GM06990 (cell line): ENCODE results near the gene MARS2.
"Not testable (repeated sequence)": the region's sequence is repeated elsewhere in the genome, so short reads cannot be mapped to it uniquely, and the experiment has no call there.

Experiments
- DNase-seq: peaks from one replicate; pipeline ENCODE4 v3.0.0-alpha.2; 2011; ENCODE audit not compliant: insufficient read length; ENCODE audit errors: extremely low read depth
- H3K27me3 ChIP-seq: replicated peaks from 2 replicates; pipeline ENCODE4 v1.6.0; 2011; ENCODE audit warnings: low read length; ENCODE audit not compliant: control insufficient read depth, insufficient read depth
- H3K36me3 ChIP-seq: 2 replicates; pipeline ENCODE4 v1.5.1; 2011; ENCODE audit warnings: low read length; ENCODE audit not compliant: control insufficient read depth, insufficient read depth
- H3K4me3 ChIP-seq: replicated peaks from 2 replicates; pipeline ENCODE4 v1.5.1; 2011; ENCODE audit warnings: low read depth, mild to moderate bottlenecking, control low read depth, low read length
- TF ChIP-seq, protein P1 (sequence below): IDR thresholded peaks from 2 replicates; pipeline ENCODE4 v1.5.1; 2011; ENCODE audit warnings: low read length, control low read depth, mild to moderate bottlenecking, inconsistent platforms; ENCODE audit not compliant: insufficient read depth, poor library complexity, severe bottlenecking

MARS2 gene

DNA sequence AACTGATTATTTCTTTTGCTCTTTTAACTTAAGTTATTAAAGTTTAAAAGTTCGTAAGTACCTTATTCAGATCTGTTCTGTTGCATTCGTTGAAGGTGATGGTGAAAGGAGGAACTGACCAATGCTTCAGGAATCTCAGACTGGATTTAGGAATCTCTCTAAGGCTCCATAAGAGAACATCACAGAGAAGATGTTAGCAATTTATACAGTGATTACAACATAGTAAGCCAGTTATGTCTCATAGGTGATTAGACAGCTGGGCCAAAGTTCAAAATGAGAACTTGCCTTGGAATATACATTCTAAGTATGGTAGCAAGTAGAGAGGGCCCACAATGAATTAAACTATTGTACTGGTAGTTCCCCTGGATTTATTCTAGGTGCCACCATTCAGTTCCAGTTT, 3.2 kb downstream of the MARS2 start:
- TF ChIP-seq, protein P1, sequence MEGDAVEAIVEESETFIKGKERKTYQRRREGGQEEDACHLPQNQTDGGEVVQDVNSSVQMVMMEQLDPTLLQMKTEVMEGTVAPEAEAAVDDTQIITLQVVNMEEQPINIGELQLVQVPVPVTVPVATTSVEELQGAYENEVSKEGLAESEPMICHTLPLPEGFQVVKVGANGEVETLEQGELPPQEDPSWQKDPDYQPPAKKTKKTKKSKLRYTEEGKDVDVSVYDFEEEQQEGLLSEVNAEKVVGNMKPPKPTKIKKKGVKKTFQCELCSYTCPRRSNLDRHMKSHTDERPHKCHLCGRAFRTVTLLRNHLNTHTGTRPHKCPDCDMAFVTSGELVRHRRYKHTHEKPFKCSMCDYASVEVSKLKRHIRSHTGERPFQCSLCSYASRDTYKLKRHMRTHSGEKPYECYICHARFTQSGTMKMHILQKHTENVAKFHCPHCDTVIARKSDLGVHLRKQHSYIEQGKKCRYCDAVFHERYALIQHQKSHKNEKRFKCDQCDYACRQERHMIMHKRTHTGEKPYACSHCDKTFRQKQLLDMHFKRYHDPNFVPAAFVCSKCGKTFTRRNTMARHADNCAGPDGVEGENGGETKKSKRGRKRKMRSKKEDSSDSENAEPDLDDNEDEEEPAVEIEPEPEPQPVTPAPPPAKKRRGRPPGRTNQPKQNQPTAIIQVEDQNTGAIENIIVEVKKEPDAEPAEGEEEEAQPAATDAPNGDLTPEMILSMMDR, result no peak
- peak overlapping the region; percentile 42 for H3K4me3 ChIP-seq
- no peaks in the 10 kb centered on the region for H3K27me3 ChIP-seq
- no peak for DNase-seq
- no peaks in the 10 kb centered on the region; the same call in 1 of the 2 replicates for H3K36me3 ChIP-seq

DNA sequence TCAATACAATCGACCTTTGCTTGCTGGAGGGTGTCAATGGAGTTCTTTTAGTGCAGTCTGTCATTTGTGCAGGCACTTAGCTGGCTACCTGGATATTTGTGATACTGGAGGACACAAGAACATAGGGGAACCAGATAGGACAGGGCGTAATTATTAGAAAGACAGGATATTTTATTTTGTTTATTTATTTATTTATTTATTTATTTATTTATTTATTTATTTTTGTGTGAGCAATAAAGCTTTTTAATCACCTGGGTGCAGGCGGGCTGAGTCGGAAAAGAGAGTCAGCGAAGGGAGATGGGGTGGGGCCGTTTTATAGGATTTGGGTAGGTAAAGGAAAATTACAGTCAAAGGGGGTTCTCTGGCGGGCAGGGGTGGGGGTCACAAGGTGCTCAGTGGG, 4.0 kb downstream of the MARS2 start:
- DNase-seq, H3K4me3 ChIP-seq, H3K36me3 ChIP-seq, H3K27me3 ChIP-seq: not testable (repeated sequence)

DNA sequence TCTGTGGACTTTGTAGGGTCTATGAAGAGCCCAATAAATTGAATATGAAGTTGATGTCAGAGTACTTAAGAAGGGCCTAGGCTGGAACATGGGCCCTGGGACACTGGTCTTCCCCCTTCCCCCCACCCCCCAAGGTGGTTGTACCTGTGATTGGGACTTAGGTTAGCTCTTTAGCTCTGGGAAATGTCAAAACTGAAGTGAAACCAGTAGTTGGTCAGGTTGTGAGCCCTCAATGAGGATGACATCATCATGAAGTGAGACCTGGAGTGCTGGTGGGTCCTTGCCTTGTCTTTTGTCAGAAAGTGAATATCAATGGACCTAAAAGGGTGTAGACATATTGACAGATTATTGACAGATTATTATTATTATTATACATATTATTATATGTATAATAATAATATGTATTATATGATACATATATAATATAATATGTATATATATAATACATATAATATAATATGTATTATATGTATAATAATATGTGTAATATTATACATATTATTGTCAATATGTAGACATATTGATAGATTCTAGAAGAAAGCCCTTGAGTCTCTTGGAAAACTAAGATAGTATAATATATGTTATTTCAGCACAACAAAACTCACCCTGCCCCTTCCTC, 5.4 kb downstream of the MARS2 start:
- no peaks in the 10 kb centered on the region; the same call in 1 of the 2 replicates for H3K36me3 ChIP-seq
- no peak overlapping the region for H3K4me3 ChIP-seq
- peak; percentile 56 for DNase-seq
- H3K27me3 ChIP-seq, result no peaks in the 10 kb centered on the region
- TF ChIP-seq, protein P1, result no peak

DNA sequence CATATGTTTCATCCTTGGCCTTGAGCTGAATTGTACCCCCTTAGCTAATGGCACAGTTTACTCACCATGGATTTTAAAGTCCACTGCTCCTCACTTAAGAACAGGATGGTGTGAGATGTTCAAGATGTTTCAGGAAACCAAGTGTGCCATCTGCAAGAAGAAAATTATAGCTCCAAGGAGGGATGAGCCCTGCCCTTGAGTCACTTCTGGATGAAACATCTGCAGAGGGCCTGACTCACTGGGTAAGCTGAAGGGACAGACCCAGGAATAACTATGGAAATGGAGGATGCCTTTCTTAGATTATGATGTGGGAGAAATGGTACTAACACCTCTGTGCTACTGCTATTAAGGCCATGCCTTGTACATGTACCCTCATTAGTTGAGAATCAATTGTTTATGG, 6.4 kb downstream of the MARS2 start:
- no peaks in the 10 kb centered on the region; the same call in 1 of the 2 replicates for H3K36me3 ChIP-seq
- no peak for DNase-seq
- no peak overlapping the region for H3K4me3 ChIP-seq
- no peaks in the 10 kb centered on the region for H3K27me3 ChIP-seq
- TF ChIP-seq, protein P1, result no peak

DNA sequence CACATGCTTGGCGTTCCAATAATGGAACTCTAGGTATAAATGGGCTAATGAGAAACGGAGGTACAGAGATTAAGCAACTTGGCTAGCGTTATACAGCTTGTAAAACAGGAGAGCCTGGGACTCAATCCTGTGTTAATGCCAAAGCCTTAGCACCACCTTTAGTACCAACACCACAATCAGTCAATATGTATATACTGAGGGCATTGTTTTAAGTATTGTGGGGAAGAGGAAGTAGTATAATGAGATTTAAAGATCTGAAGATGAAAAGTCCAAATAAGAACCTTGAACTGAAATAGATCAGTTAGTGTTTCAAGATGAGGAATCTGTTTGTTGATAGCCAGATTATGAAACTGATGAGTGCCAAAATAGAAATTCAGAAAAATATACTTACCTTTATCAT, 8.1 kb downstream of the MARS2 start:
- Histone ChIP-seq H3K36me3 (no peaks in the 10 kb centered on the region; the same call in 1 of the 2 replicates), H3K4me3 (no peak overlapping the region), H3K27me3 (no peaks in the 10 kb centered on the region)
- TF ChIP-seq, protein P1, result no peak
- no peak for DNase-seq

DNA sequence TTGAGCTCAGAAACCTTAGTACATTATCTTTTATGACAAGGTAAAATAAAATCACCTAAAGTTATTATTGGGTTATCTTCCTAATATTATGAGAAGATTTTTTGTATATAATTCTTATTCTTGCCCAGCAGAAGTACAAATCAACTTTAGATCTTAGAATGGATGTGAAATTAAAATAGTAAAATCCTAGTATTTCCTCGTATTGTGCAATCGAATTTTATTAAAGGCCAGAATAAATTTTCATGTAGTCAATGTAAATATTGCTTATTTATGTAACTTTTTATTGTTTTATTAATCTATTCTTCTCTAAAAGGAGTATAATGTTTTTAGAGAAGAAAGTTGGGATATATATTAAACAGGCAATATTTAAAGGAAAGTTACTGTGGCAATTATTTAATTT, 12.7 kb downstream of the MARS2 start:
- no peak for DNase-seq
- TF ChIP-seq, protein P1, result no peak
- Histone ChIP-seq H3K4me3 (no peak overlapping the region), H3K36me3 (no peaks in the 10 kb centered on the region), H3K27me3 (no peaks in the 10 kb centered on the region)
